CD14-positive monocyte (primary cell): ENCODE data around the gene ADCY1. TPM values are rescaled to one million over a fixed set of nuclear protein-coding genes. Genes with fewer than 3 reads are reported as not detected.

Experiments used
- DNase-seq, 3 donors: peaks; one replicate each; pipeline ENCODE4 v3.0.0-alpha.2; 2011 to 2022
- H2AFZ ChIP-seq: 2 replicates; pipeline ENCODE4 v1.6.0; 2012; ENCODE audit warnings: mild to moderate bottlenecking, low read depth, low read length, inconsistent platforms; ENCODE audit not compliant: insufficient read depth, poor library complexity, severe bottlenecking
- H3K27ac ChIP-seq, 2 donors: 1 replicate in 1 of 2; 2 replicates in 1 of 2; pipeline ENCODE4 v1.5.1; 2012 to 2013; ENCODE audit warnings: low read length in 2 of 2, control low read depth in 1 of 2, inconsistent platforms in 1 of 2, low read depth in 1 of 2, mild to moderate bottlenecking in 1 of 2
- H3K27me3 ChIP-seq, 2 donors: one replicate each; pipeline versions ENCODE4 v1.6.0 to v1.6.1; 2011 to 2013; ENCODE audit warnings: low read length in 2 of 2; ENCODE audit not compliant: control insufficient read depth in 2 of 2, insufficient read depth in 2 of 2
- H3K36me3 ChIP-seq, 2 donors: replicated peaks in 1 of 2; 1 replicate in 1 of 2; 2 replicates in 1 of 2; pipeline versions ENCODE4 v1.5.1 to v1.6.1; 2012 to 2013; ENCODE audit warnings: low read length in 2 of 2, control low read depth in 1 of 2, inconsistent platforms in 1 of 2, mild to moderate bottlenecking in 1 of 2; ENCODE audit not compliant: insufficient read depth in 2 of 2, control insufficient read depth in 1 of 2
- H3K4me1 ChIP-seq, 2 donors: 1 replicate in 1 of 2; 2 replicates in 1 of 2; pipeline versions ENCODE4 v1.5.1 to v1.6.1; 2012 to 2013; ENCODE audit warnings: low read length in 2 of 2, control low read depth in 1 of 2, inconsistent platforms in 1 of 2, mild to moderate bottlenecking in 1 of 2, moderate library complexity in 1 of 2; ENCODE audit not compliant: insufficient read depth in 2 of 2, control insufficient read depth in 1 of 2
- H3K4me2 ChIP-seq: replicated peaks from 2 replicates; pipeline ENCODE3; 2012; ENCODE audit warnings: low read length, moderate library complexity, mild to moderate bottlenecking; ENCODE audit not compliant: poor library complexity, severe bottlenecking; ENCODE audit errors: extremely low read depth
- H3K4me3 ChIP-seq, 3 experiments: fragments of 200-600 bp in 1 of 3; sonication (generic) in 1 of 3; replicated peaks in 1 of 3; 1 replicate in 2 of 3; 2 replicates in 1 of 3; pipeline ENCODE4 v1.5.1; 2011 to 2013; ENCODE audit warnings: low read length in 3 of 3, mild to moderate bottlenecking in 3 of 3, control low read depth in 2 of 3, low read depth in 2 of 3, inconsistent platforms in 1 of 3, moderate library complexity in 1 of 3
- H3K79me2 ChIP-seq: 2 replicates; pipeline ENCODE4 v1.6.0; 2012; ENCODE audit warnings: mild to moderate bottlenecking, control low read depth, inconsistent platforms, low read length, moderate library complexity; ENCODE audit not compliant: insufficient read depth
- H3K9ac ChIP-seq: 2 replicates; pipeline ENCODE4 v1.6.0; 2017; ENCODE audit warnings: low read length, mild to moderate bottlenecking; ENCODE audit not compliant: insufficient read depth, poor library complexity, severe bottlenecking
- H3K9me3 ChIP-seq, 2 donors: replicated peaks in 1 of 2; 1 replicate in 1 of 2; 2 replicates in 1 of 2; pipeline versions ENCODE4 v1.5.1 to v1.6.1; 2012 to 2013; ENCODE audit warnings: low read length in 2 of 2, control low read depth in 1 of 2; ENCODE audit not compliant: control insufficient read depth in 1 of 2, insufficient read depth in 1 of 2
- H4K20me1 ChIP-seq: 2 replicates; pipeline ENCODE4 v1.6.0; 2012; ENCODE audit warnings: mild to moderate bottlenecking, low read length, control low read depth, moderate library complexity; ENCODE audit not compliant: insufficient read depth
- H3K27ac Mint-ChIP-seq, 7 donors: one replicate each; pipeline ENCODE4 v1.8.0; 2020; ENCODE audit warnings: mild to moderate bottlenecking in 7 of 7, mixed read lengths in 7 of 7, moderate library complexity in 6 of 7, inconsistent platforms in 2 of 7
- H3K27me3 Mint-ChIP-seq, 3 donors: one replicate each; pipeline ENCODE4 v1.8.0; 2021 to 2022; ENCODE audit warnings: low read depth in 3 of 3, mild to moderate bottlenecking in 3 of 3, mixed read lengths in 3 of 3, moderate library complexity in 3 of 3, inconsistent platforms in 1 of 3
- H3K36me3 Mint-ChIP-seq, 2 donors: one replicate each; pipeline ENCODE4 v1.8.0; 2020; ENCODE audit warnings: mixed read lengths in 2 of 2, inconsistent platforms in 1 of 2, mild to moderate bottlenecking in 1 of 2
- H3K4me1 Mint-ChIP-seq: one replicate; pipeline ENCODE4 v1.8.0; 2020; ENCODE audit warnings: mild to moderate bottlenecking, mixed read lengths
- H3K4me3 Mint-ChIP-seq, 2 donors: one replicate each; pipeline ENCODE4 v1.8.0; 2020; ENCODE audit warnings: mild to moderate bottlenecking in 2 of 2, mixed read lengths in 2 of 2, moderate library complexity in 1 of 2
- H3K9me3 Mint-ChIP-seq, 7 donors: one replicate each; pipeline ENCODE4 v1.8.0; 2020 to 2022; ENCODE audit warnings: mixed read lengths in 7 of 7, mild to moderate bottlenecking in 6 of 7, moderate library complexity in 6 of 7, inconsistent platforms in 2 of 7
- WGBS: methylation state at CpG from one replicate; pipeline ENCODE4 v1.1.5; 2013; ENCODE audit warnings: missing lambda C conversion rate; ENCODE audit not compliant: insufficient coverage; 5-methylcytosine and 5-hydroxymethylcytosine counted together
- intact Hi-C, 2 donors: fragments of 100-400 bp; cut with micrococcal nuclease; formaldehyde crosslinking; loops; one replicate each; pipeline versions ENCODE4 v1.15.0 to v1.15.1; 2023
- polyA plus RNA-seq, 3 donors: library from polyadenylated mRNA; depleted of rRNA in 1 of 3; unstranded in 2 of 3; stranded (reverse) in 1 of 3; fragments of 300-500 nt in 2 of 3; fragments of >200 nt in 1 of 3; fragmentation: Illumina TruSeq in 2 of 3; gene quantifications; 1 replicate in 2 of 3; 2 replicates in 1 of 3; pipeline ENCODE4 v1.2.3, GENCODE V29; 2012 to 2021
- TF ChIP-seq, protein P1 (sequence below): fragments of 200-600 bp; IDR thresholded peaks from one replicate; pipeline ENCODE4 v1.8.0; 2022; ENCODE audit warnings: antibody characterized with exemption, mild to moderate bottlenecking

The ADCY1 gene
- polyA plus RNA-seq, 3 donors, result 0.01 TPM; not detected in 2

DNA sequence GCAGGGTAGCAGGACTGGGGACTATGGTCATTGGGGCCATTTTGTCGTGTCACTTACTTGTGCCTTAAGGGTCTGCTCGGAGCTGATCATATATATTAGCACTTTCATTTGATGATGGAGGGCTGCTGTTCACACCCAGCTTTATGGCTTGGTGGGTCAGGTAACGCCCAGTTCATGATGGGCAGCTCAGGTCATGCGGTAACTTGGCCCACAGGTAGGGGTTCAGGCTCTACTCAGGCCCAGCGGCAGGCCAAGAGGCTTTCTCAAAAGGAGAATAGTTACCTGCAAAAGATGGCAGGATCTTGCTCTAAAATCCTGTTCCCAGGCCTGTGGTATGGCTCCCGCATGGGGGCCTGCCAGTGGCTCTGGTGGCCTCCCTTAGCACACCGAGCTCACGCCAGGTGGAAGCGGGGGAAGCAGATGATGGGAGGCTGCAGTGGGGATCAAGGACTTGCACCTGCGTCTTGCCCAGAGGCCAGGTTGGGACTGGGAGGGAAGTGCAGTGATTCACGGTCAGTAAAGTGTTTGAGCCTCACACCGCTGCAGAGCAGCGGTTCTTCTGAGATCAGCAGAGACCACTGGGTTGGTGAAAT is 109.5 kb downstream of the ADCY1 start:
- Mint-ChIP-seq H3K9me3 (peaks cover 0 to 2% (median 0%) of the 10 kb centered on the region in 7 donors), H3K4me1 (no peaks in the 10 kb centered on the region), H3K36me3 (no peaks in the 10 kb centered on the region), H3K27me3 (peaks cover 2 to 5% (median 3%) of the 10 kb centered on the region in 3 donors), H3K27ac (no peak overlapping the region), H3K4me3 (no peak overlapping the region)
- H3K9me3 ChIP-seq, result no peaks in the 10 kb centered on the region
- no peak overlapping the region for H3K27ac ChIP-seq
- H3K27me3 ChIP-seq, result no peaks in the 10 kb centered on the region
- H2AFZ ChIP-seq, result no peak overlapping the region
- no peaks in the 10 kb centered on the region for H3K79me2 ChIP-seq
- no peak overlapping the region for H3K9ac ChIP-seq
- TF ChIP-seq, protein P1, sequence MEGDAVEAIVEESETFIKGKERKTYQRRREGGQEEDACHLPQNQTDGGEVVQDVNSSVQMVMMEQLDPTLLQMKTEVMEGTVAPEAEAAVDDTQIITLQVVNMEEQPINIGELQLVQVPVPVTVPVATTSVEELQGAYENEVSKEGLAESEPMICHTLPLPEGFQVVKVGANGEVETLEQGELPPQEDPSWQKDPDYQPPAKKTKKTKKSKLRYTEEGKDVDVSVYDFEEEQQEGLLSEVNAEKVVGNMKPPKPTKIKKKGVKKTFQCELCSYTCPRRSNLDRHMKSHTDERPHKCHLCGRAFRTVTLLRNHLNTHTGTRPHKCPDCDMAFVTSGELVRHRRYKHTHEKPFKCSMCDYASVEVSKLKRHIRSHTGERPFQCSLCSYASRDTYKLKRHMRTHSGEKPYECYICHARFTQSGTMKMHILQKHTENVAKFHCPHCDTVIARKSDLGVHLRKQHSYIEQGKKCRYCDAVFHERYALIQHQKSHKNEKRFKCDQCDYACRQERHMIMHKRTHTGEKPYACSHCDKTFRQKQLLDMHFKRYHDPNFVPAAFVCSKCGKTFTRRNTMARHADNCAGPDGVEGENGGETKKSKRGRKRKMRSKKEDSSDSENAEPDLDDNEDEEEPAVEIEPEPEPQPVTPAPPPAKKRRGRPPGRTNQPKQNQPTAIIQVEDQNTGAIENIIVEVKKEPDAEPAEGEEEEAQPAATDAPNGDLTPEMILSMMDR, result no peak
- no peaks in the 10 kb centered on the region for H3K36me3 ChIP-seq
- intact Hi-C loops, result no loop called here
- no peaks in the 10 kb centered on the region for H4K20me1 ChIP-seq
- WGBS, result 96% methylated on average over 9 of the region's 13 CpGs
- H3K4me2 ChIP-seq, result no peak overlapping the region
- H3K4me3 ChIP-seq, result no peak overlapping the region
- H3K4me1 ChIP-seq, result no peaks in the 10 kb centered on the region
- DNase-seq, result no peak

- peak overlapping the region in 1 of 7 donors; percentile 23 for H3K27ac Mint-ChIP-seq
- Histone ChIP-seq H3K27ac (no peak overlapping the region), H3K36me3 (no peaks in the 10 kb centered on the region), H2AFZ (no peak overlapping the region), H4K20me1 (no peaks in the 10 kb centered on the region), H3K27me3 (no peaks in the 10 kb centered on the region), H3K4me3 (no peak overlapping the region), H3K9me3 (no peaks in the 10 kb centered on the region), H3K4me2 (no peak overlapping the region), H3K79me2 (no peaks in the 10 kb centered on the region), H3K4me1 (no peaks in the 10 kb centered on the region), H3K9ac (no peak overlapping the region)
- DNase-seq, result no peak
- no peaks in the 10 kb centered on the region for H3K36me3 Mint-ChIP-seq
- peaks cover 0 to 3% (median 0%) of the 10 kb centered on the region in 7 donors for H3K9me3 Mint-ChIP-seq
- 89% methylated on average over 7 of the region's 8 CpGs for WGBS
- TF ChIP-seq, protein P1, result no peak
- intact Hi-C loops, result no loop called here
- H3K27me3 Mint-ChIP-seq, result peaks cover 2 to 5% (median 2%) of the 10 kb centered on the region in 3 donors
- H3K4me1 Mint-ChIP-seq, result no peaks in the 10 kb centered on the region
- H3K4me3 Mint-ChIP-seq, result no peak overlapping the region
These were observed 110.9 kb downstream of the ADCY1 start for GRCh38 chr7:45684910-45685618.
